Measurements from ENCODE around the gene SARDH.

DNA sequence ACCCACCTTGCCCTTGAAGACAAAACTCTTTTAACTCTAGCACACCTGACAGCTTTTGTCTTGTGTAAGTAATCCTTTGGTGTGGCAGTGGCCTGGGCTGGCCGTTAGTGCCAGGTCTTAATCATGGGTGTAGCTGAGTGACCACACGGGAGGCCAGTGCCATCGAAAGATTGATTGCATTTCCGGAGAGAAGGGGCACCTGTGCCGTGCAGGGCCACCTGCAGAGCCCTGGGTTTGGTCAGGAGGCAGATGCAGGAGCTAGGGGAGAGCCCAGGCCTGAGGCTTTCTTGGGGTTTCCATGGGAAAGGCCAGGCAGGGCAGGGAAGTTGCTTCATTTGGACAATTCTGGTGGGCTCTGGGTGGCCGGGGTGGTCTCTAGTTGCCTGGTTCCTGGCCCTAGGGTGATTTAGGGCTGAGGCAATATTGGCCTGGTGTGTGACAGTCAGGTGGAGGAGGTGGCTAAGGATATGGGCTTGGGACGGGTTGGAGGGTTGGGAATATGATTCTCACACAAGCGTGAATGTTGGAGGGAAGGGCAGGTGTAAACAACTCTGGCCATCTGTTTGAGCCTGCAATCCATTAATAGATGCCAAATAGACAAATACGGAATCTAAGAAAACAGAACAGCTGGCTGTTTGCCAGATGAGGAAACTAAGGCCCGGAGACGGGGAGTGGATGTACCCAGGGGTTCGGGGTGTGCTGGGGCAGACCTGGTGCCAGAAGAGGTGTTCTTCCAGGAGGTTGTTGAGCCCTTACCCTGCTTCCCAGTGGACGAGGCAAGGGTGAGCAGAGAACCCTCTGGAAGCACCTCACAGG lies 97.4 kb downstream of the SARDH start:
- TF ChIP-seq, protein P1, sequence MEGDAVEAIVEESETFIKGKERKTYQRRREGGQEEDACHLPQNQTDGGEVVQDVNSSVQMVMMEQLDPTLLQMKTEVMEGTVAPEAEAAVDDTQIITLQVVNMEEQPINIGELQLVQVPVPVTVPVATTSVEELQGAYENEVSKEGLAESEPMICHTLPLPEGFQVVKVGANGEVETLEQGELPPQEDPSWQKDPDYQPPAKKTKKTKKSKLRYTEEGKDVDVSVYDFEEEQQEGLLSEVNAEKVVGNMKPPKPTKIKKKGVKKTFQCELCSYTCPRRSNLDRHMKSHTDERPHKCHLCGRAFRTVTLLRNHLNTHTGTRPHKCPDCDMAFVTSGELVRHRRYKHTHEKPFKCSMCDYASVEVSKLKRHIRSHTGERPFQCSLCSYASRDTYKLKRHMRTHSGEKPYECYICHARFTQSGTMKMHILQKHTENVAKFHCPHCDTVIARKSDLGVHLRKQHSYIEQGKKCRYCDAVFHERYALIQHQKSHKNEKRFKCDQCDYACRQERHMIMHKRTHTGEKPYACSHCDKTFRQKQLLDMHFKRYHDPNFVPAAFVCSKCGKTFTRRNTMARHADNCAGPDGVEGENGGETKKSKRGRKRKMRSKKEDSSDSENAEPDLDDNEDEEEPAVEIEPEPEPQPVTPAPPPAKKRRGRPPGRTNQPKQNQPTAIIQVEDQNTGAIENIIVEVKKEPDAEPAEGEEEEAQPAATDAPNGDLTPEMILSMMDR (IDR thresholded peaks at IDR 0.05), result no peak
- TF ChIP-seq POLR2A (IDR thresholded peaks at IDR 0.05) (no peak), EP300 (IDR thresholded peaks at IDR 0.05) (no peak)
